Astrocyte (in vitro differentiated cells and primary cell): Measurements from ENCODE around the gene GPR15.

ENCODE experiments used
- EZH2 ChIP-seq: IDR thresholded peaks from 2 replicates; pipeline ENCODE4 v1.6.1; 2012; ENCODE audit warnings: mild to moderate bottlenecking, low read length, inconsistent platforms; ENCODE audit not compliant: insufficient read depth
- TF ChIP-seq, protein P1 (sequence below): IDR thresholded peaks from 2 replicates; pipeline ENCODE4 v1.5.1; 2011; ENCODE audit warnings: low read depth, mild to moderate bottlenecking, inconsistent platforms, low read length, moderate library complexity; ENCODE audit not compliant: insufficient read depth

DNA sequence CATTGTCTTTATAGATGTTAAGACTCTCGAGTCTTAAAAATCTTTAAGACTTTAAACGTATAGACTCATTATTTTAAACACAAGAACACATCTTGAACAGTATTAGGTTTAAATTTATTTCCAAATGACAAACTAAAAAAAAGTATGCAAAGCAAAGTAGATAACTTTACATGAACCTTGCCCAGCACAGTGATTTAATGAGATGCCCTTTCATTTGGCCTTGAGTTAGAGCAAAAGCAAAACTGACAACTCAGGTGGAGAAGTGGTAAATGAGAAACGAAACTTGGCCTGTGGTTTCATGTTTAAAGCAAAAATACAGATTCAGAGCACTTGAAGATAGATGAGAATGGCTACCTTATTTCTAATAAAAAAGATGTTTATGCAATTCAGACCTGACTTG is 8.6 kb downstream of the GPR15 start:
- TF ChIP-seq, protein P1, sequence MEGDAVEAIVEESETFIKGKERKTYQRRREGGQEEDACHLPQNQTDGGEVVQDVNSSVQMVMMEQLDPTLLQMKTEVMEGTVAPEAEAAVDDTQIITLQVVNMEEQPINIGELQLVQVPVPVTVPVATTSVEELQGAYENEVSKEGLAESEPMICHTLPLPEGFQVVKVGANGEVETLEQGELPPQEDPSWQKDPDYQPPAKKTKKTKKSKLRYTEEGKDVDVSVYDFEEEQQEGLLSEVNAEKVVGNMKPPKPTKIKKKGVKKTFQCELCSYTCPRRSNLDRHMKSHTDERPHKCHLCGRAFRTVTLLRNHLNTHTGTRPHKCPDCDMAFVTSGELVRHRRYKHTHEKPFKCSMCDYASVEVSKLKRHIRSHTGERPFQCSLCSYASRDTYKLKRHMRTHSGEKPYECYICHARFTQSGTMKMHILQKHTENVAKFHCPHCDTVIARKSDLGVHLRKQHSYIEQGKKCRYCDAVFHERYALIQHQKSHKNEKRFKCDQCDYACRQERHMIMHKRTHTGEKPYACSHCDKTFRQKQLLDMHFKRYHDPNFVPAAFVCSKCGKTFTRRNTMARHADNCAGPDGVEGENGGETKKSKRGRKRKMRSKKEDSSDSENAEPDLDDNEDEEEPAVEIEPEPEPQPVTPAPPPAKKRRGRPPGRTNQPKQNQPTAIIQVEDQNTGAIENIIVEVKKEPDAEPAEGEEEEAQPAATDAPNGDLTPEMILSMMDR = no peak
- TF ChIP-seq EZH2 = no peak
